Kidney (tissue), 22 donors: ENCODE results near the gene CHPF2. TPM values are rescaled to one million over a fixed set of nuclear protein-coding genes. Genes with fewer than 3 reads are reported as not detected.

Source experiments
- DNase-seq, 5 donors: peaks; one replicate each; pipeline ENCODE4 v3.0.0-alpha.2; 2013 to 2020
- FAIRE-seq: peaks from 2 replicates; lab custom pipeline; 2012; peaks lifted over from hg19 to GRCh38; lab: Jason Lieb, UNC
- H3K27ac ChIP-seq, 2 donors: one replicate each; pipeline ENCODE4 v1.7.0; 2013; ENCODE audit warnings: low read depth in 2 of 2, low read length in 2 of 2, inconsistent platforms in 1 of 2
- H3K27me3 ChIP-seq: one replicate; pipeline ENCODE4 v1.7.1; 2013; ENCODE audit warnings: low read length, inconsistent platforms; ENCODE audit not compliant: control insufficient read depth, insufficient read depth
- H3K36me3 ChIP-seq, 3 donors: one replicate each; pipeline versions ENCODE4 v1.7.0 to v1.7.1; 2013; ENCODE audit warnings: low read length in 3 of 3, control low read depth in 1 of 3, inconsistent platforms in 1 of 3; ENCODE audit not compliant: insufficient read depth in 3 of 3, control insufficient read depth in 2 of 3
- H3K4me1 ChIP-seq, 3 donors: one replicate each; pipeline versions ENCODE4 v1.7.0 to v1.7.1; 2013; ENCODE audit warnings: low read length in 3 of 3, inconsistent platforms in 1 of 3, low read depth in 1 of 3; ENCODE audit not compliant: control insufficient read depth in 2 of 3, insufficient read depth in 2 of 3
- H3K4me3 ChIP-seq, 3 donors: one replicate each; pipeline versions ENCODE4 v1.7.0 to v1.8.1; 2013; ENCODE audit warnings: low read length in 3 of 3, control low read depth in 1 of 3, inconsistent platforms in 1 of 3
- H3K9ac ChIP-seq, 3 donors: one replicate each; pipeline versions ENCODE4 v1.7.0 to v1.7.1; 2013; ENCODE audit warnings: low read length in 3 of 3, control low read depth in 1 of 3, inconsistent platforms in 1 of 3
- H3K9me3 ChIP-seq, 3 donors: one replicate each; pipeline versions ENCODE4 v1.7.0 to v1.7.1; 2013; ENCODE audit warnings: low read length in 3 of 3, control low read depth in 1 of 3, inconsistent platforms in 1 of 3; ENCODE audit not compliant: control insufficient read depth in 2 of 3, insufficient read depth in 1 of 3
- intact Hi-C: fragments of 100-400 bp; cut with DNase I; formaldehyde crosslinking; loops from one replicate; pipeline ENCODE4 v1.11.1; 2022
- long read RNA-seq, 10 donors: library from polyadenylated mRNA in 1 of 10; unstranded in 1 of 10; transcript quantifications; one replicate each; pipeline ENCODE4 v2.0.0 and lab custom pipeline, GENCODE V29; 2021 to 2026
- polyA plus RNA-seq: library from polyadenylated mRNA; stranded (reverse); fragments of 350-450 nt; fragmentation: Illumina TruSeq; extraction: RNeasy Lipid Tissue Mini Kit (QIAGEN cat#74804); gene quantifications from one replicate; pipeline ENCODE4 v1.2.3, GENCODE V29; 2014; ENCODE audit warnings: low read depth, low replicate concordance; ENCODE audit not compliant: insufficient read depth
- total RNA-seq: library from RNA; stranded (reverse); fragmentation: NEBNext Ultra II Directional; extraction: Animal tissue kit (Norgen Biotek cat#: 25700); gene quantifications from one replicate; pipeline ENCODE4 v1.2.1, GENCODE V29; 2021
- TF ChIP-seq, protein P1 (sequence below): IDR thresholded peaks from 3 replicates; pipeline ENCODE4 v1.5.1; 2012; ENCODE audit warnings: mild to moderate bottlenecking, moderate library complexity, borderline replicate concordance; ENCODE audit not compliant: insufficient read depth; ENCODE audit errors: extremely low read depth
- donor health status: control.
- donor health status: control.
- donor health status: control.
- donor health status: control.
- donor health status: control.
- donor health status: DM: yes; HTN: yes; CAD: no.
- donor health status: Normal renal cell carcinoma (clear cell type).

Gene CHPF2, protein sequence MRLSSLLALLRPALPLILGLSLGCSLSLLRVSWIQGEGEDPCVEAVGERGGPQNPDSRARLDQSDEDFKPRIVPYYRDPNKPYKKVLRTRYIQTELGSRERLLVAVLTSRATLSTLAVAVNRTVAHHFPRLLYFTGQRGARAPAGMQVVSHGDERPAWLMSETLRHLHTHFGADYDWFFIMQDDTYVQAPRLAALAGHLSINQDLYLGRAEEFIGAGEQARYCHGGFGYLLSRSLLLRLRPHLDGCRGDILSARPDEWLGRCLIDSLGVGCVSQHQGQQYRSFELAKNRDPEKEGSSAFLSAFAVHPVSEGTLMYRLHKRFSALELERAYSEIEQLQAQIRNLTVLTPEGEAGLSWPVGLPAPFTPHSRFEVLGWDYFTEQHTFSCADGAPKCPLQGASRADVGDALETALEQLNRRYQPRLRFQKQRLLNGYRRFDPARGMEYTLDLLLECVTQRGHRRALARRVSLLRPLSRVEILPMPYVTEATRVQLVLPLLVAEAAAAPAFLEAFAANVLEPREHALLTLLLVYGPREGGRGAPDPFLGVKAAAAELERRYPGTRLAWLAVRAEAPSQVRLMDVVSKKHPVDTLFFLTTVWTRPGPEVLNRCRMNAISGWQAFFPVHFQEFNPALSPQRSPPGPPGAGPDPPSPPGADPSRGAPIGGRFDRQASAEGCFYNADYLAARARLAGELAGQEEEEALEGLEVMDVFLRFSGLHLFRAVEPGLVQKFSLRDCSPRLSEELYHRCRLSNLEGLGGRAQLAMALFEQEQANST
- total RNA-seq (45.2 TPM), polyA plus RNA-seq (15.6 TPM)
- long read RNA-seq, donor 1, transcript CHPF2-201 (4 exons, 3,978 nt): major isoform, 6 of 6 reads
- long read RNA-seq, donor 1, partial matches to known transcripts: 0 of 6 reads
- long read RNA-seq, donor 1, other reads (novel, unspliced or antisense): 0 of 6 reads
- long read RNA-seq, donor 2, partial matches to known transcripts: 0 of 2 reads
- long read RNA-seq, donor 2, other reads (novel, unspliced or antisense): 0 of 2 reads
- long read RNA-seq, donor 3, partial matches to known transcripts: 0 of 3 reads
- long read RNA-seq, donor 3, other reads (novel, unspliced or antisense): 0 of 3 reads
- long read RNA-seq, donor 4, partial matches to known transcripts: 6 of 8 reads
- long read RNA-seq, donor 4, other reads (novel, unspliced or antisense): 0 of 8 reads
- long read RNA-seq, donor 5: 0 reads
- long read RNA-seq, donor 6, partial matches to known transcripts: 0 of 2 reads
- long read RNA-seq, donor 6, other reads (novel, unspliced or antisense): 0 of 2 reads
- long read RNA-seq, donor 7, transcript CHPF2-201 (4 exons, 3,978 nt): major isoform, 15 of 27 reads
- long read RNA-seq, donor 7, partial matches to known transcripts: 7 of 27 reads
- long read RNA-seq, donor 7, other reads (novel, unspliced or antisense): 4 of 27 reads
- long read RNA-seq, donor 8, partial matches to known transcripts: 0 of 4 reads
- long read RNA-seq, donor 8, other reads (novel, unspliced or antisense): 0 of 4 reads
- long read RNA-seq, donor 9, partial matches to known transcripts: 0 of 3 reads
- long read RNA-seq, donor 9, other reads (novel, unspliced or antisense): 0 of 3 reads
- long read RNA-seq, donor 10, partial matches to known transcripts: 0 of 1 reads
- long read RNA-seq, donor 10, other reads (novel, unspliced or antisense): 0 of 1 reads

DNA sequence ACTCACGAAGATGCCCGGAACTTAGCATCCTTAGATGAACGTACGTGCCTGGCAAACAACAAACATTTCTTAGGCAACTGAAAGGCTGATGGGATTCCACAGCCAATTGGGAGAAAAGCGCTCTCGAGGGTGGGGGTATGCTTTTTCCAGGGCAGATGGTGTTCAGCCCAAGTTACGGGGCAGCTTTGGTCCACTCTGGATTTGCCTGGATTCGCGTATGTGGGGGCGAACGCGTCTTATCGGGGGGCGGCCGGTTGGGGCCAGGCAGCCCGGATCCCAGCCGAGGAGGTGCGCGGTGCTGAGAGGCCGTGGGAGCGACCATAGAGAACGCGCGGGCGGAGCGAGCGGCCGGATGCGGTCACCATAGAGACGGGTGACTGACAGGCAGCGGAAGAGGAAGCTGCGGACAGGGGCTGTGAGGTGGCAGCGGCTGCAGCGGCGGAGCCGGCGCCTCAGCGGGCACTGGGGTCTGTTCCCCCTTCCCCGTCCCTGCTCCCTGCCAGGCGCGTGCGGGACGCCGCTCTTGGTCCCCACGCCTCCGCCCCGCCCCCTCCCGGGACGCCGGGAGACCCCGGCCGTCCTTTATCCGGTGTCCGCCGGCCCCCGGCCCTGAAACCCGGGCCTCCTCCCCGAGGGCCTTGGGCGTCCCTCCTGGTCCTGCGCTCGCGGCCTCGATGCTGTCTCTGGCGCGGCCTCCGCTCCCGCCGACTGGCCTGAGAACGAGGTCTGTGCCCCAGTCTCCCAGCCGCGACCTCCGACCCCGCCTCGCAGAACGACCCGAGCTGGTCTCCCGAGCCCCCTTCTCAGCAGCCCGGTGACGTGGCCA lies at the start of gene CHPF2:
CHPF2 (plus strand) TSS at position 393 of the 826 bp plus-strand sequence. CDS start 1,529 bp downstream, outside the sequence.
- peaks cover 2 to 18% (median 12%) of the 10 kb centered on the region in 3 donors for H3K4me1 ChIP-seq
- H3K4me3 ChIP-seq: peak within 1 kb of the TSS; percentile 67 to 77 (median 76)
- TF ChIP-seq, protein P1, sequence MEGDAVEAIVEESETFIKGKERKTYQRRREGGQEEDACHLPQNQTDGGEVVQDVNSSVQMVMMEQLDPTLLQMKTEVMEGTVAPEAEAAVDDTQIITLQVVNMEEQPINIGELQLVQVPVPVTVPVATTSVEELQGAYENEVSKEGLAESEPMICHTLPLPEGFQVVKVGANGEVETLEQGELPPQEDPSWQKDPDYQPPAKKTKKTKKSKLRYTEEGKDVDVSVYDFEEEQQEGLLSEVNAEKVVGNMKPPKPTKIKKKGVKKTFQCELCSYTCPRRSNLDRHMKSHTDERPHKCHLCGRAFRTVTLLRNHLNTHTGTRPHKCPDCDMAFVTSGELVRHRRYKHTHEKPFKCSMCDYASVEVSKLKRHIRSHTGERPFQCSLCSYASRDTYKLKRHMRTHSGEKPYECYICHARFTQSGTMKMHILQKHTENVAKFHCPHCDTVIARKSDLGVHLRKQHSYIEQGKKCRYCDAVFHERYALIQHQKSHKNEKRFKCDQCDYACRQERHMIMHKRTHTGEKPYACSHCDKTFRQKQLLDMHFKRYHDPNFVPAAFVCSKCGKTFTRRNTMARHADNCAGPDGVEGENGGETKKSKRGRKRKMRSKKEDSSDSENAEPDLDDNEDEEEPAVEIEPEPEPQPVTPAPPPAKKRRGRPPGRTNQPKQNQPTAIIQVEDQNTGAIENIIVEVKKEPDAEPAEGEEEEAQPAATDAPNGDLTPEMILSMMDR: no peak
- peaks cover 0 to 7% (median 4%) of the 10 kb centered on the region in 3 donors for H3K36me3 ChIP-seq
- no peaks in the 10 kb centered on the region for H3K9me3 ChIP-seq
- intact Hi-C loops: no loop called here
- FAIRE-seq: no peak
- no peaks in the 10 kb centered on the region for H3K27me3 ChIP-seq
- peak within 1 kb of the TSS; percentile 58 to 90 (median 84) for H3K9ac ChIP-seq
- H3K27ac ChIP-seq: peak within 1 kb of the TSS; percentile 7 to 57
- DNase-seq: peak; percentile 89 to 97 (median 92)

DNA sequence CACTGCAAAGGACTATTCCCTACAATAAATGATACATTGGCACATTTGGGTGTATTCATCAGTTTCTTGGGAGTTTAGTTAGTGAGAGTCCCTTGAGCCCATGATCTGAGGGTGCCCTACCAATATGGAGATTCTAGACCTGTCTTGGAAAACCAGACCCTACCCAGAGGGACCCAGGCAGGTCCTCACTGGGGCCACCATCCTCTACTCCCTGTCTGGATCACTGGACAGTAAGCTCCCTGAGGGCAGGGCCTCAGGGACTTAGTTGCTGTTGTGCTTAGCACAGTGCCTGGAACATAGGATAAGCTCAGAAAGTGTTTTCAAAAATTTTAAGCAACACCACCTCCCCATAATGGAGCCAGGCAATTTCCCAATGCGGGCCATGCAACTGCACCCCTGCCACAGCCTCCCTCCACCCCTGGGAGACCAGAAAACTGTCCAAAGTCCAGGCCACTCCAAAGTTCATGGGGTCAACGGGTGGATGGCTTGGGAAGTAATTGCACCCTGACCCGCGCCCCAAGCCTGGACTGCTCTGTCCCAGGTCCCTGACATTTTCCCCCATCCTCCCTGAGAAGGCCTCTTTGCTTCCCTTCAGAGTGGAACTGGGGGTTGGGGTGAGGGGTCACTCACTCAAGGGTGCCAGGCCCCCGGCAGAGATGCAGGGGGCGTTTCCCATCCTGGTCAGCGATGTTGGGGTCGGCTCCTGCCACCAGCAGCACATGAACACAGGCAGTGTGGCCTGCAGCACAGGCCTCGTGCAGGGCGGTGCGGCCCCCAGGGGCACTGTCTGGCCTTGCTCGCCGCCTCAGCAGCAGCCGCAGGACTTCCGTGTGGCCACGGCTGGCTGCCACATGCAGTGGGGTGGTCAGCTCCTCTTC lies 46.3 kb upstream of the CHPF2 start:
- H3K4me1 ChIP-seq: no peaks in the 10 kb centered on the region
- H3K36me3 ChIP-seq: no peaks in the 10 kb centered on the region
- peak in 1 of 5 donors; percentile 11 for DNase-seq
- H3K4me3 ChIP-seq: no peak overlapping the region
- intact Hi-C loops: no loop called here
- H3K9me3 ChIP-seq: no peaks in the 10 kb centered on the region
- TF ChIP-seq, protein P1: no peak
- no peak overlapping the region for H3K9ac ChIP-seq
- FAIRE-seq: no peak
- no peaks in the 10 kb centered on the region for H3K27me3 ChIP-seq
- no peak overlapping the region for H3K27ac ChIP-seq
